T-helper 17 cell (primary cell): Measurements from ENCODE around the gene FAM117A. TPM values are rescaled to one million over a fixed set of nuclear protein-coding genes. Genes with fewer than 3 reads are reported as not detected.

Experiments
- ATAC-seq: fragments of 150-1000 bp; cut with Tn5 transposase; 2 replicates; pipeline ENCODE4 v1.10.0; 2021; ENCODE audit warnings: mild to moderate bottlenecking, moderate library complexity
- DNase-seq, 3 donors: peaks; one replicate each; pipeline versions ENCODE4 v3.0.0 to v3.0.0-alpha.2; 2020 to 2021
- H3K9me3 ChIP-seq: one replicate; pipeline ENCODE4 v1.7.0; 2013; ENCODE audit warnings: low read length, mild to moderate bottlenecking; ENCODE audit not compliant: control insufficient read depth, poor library complexity, severe bottlenecking
- H3K27ac Mint-ChIP-seq: one replicate; pipeline ENCODE4 v1.8.0; 2022; ENCODE audit warnings: mild to moderate bottlenecking, moderate library complexity, mixed read lengths
- H3K27me3 Mint-ChIP-seq: one replicate; pipeline ENCODE4 v1.8.0; 2022; ENCODE audit warnings: mixed read lengths
- H3K36me3 Mint-ChIP-seq: one replicate; pipeline ENCODE4 v1.8.0; 2022; ENCODE audit warnings: low read depth, mixed read lengths
- H3K4me1 Mint-ChIP-seq: one replicate; pipeline ENCODE4 v1.8.0; 2022; ENCODE audit warnings: mild to moderate bottlenecking, mixed read lengths
- H3K4me3 Mint-ChIP-seq: one replicate; pipeline ENCODE4 v1.8.0; 2022; ENCODE audit warnings: mild to moderate bottlenecking, moderate library complexity, mixed read lengths
- total RNA-seq, 4 donors: library from RNA in 2 of 4; stranded (reverse) in 2 of 4; gene quantifications; one replicate each; pipeline ENCODE4 v1.2.3 and lab custom pipeline; 2022 to 2026

FAM117A gene
- total RNA-seq, 2 donors from 2014 or later: 58.9 to 68.6 TPM

DNA sequence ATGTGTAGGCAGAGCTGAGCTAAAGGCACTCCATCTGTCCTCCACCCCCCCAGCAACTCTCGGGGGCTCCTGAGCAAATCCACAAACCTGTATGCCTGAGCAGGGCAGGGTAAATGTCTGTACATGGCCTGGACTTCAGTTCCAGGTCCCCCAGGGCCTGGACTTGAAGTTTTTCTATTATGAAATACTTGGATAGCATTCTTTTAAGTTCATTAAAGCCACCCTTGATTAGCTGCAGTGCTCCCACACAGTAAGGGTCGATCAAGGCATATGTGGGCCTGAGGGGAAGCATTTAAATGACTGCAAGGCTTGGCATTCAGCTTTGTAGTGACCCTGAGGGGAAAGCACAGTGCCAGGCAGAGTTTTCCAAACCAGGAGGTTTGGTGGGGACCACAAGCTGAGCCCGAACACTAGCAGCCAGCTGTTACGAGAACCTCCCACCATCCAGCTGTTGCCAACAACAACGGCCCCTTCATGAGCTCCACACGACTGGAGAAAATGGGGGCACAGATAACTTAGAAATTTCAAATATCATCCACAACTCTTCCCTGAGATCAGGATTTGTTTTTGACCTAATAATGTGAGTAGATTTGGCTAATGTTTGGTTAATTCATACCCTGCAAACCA lies 6.7 kb downstream of the FAM117A start:
- Mint-ChIP-seq H3K27ac (peak overlapping the region; percentile 90), H3K4me3 (peak overlapping the region; percentile 70), H3K27me3 (no peaks in the 10 kb centered on the region), H3K36me3 (peaks cover 3% of the 10 kb centered on the region), H3K4me1 (peaks cover 68% of the 10 kb centered on the region)
- H3K9me3 ChIP-seq: no peaks in the 10 kb centered on the region
- ATAC-seq: no peak
- DNase-seq: no peak

DNA sequence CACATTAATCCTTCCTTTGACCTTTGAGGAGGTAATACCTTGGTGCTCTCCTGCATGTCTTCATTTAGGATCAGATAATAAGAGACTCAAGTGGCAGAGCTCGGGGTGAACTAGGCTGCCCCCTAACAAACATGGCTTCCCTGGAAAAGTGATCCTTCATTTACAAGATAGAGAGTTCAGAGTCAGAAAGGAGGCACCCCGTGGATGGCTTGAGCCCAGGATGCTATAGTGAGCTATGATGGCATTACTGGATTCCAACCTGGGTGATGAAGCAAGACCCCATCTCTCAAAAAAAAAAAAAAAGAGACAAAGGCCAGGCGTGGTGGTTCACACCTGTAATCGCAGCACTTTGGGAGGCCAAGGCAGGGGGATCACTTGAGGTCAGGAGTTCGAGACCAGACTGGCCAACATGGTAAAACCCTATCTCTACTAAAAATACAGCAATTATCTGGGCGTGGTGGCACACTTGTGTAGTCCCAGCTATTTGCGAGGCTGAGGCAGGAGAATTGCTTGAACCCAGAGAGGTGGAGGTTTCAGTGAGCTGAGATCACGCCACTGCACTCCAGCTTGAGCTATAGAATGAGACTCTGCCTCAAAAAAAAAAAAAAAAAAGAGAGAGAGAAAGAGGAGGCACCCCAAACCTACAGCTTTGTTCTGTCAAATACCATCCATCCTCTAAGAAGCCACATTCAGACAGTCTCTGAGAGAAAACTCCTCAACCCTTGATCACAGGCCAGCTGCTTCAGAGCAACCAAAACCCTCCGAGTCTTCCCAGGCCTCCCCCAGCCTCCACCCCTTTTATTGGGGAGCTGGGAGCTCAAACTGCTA lies 7.4 kb downstream of the FAM117A start:
- H3K27me3 Mint-ChIP-seq: no peaks in the 10 kb centered on the region
- ATAC-seq (no peak), DNase-seq (no peak)
- peaks cover 64% of the 10 kb centered on the region for H3K4me1 Mint-ChIP-seq
- peak overlapping the region; percentile 90 for H3K27ac Mint-ChIP-seq
- no peaks in the 10 kb centered on the region for H3K9me3 ChIP-seq
- H3K4me3 Mint-ChIP-seq: peak overlapping the region; percentile 53
- peaks cover 3% of the 10 kb centered on the region for H3K36me3 Mint-ChIP-seq

DNA sequence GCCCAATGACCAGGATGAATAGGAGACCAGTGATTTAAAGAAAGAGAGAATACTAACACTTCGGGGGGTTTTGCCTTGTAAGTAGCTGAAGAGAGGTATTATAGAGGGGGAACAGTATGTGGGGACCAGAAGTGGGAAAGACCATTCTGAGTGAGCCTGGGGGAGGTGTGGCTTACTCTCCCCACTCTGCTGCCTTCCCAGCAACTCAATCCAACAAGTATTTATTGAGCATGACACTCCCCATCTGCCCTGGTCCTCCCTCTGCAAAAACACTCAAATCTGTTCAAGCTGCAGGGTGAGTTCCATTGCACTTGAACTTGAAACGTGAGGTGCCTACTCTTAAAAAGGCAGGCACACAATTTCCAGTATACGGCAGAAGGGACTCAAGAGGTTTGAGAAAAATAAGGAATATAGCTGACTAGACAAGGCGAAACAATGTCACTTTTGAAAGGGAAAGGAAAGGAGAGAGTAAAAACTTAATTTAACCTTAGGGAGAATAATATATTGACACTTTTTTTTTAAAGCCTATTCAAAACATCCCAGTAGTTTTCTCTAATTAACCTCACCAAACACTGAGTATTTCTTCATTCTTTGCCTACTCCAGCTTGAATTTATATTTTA lies 8.2 kb downstream of the FAM117A start:
- peak overlapping the region; percentile 64 for H3K4me3 Mint-ChIP-seq

DNA sequence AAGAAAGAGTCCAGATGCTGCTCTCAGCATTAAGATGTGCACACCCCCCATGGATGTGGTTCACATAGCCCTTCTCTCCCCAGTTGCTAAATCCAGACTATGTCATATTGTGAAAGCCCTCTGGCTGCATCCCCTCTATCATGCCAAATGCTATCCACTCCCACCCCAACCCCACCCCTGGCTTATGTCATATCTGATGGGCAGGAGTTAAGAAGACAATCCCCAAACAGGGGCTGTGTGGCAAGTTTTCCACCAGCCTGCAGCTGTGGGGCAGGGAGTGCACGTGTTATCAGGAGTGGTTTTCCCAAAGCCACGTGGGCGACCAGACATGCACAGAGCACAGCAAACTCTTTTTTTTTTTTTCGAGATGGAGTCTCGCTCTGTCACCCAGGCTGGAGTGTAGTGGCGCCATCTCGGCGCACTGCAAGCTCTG lies 10.0 kb downstream of the FAM117A start:
- DNase-seq (no peak), ATAC-seq (no peak)
- H3K9me3 ChIP-seq: no peaks in the 10 kb centered on the region
- H3K27me3 Mint-ChIP-seq: no peaks in the 10 kb centered on the region
- H3K27ac Mint-ChIP-seq: peak overlapping the region; percentile 90
- H3K4me3 Mint-ChIP-seq: no peak overlapping the region
- H3K4me1 Mint-ChIP-seq: peaks cover 54% of the 10 kb centered on the region
- H3K36me3 Mint-ChIP-seq: peaks cover 5% of the 10 kb centered on the region

More for the DNA sequence above, 8.2 kb downstream of the FAM117A start:
- no peak for ATAC-seq
- Mint-ChIP-seq H3K4me1 (peaks cover 60% of the 10 kb centered on the region), H3K36me3 (peaks cover 4% of the 10 kb centered on the region), H3K27me3 (no peaks in the 10 kb centered on the region), H3K27ac (peak overlapping the region; percentile 90)
- DNase-seq: no peak
- H3K9me3 ChIP-seq: no peaks in the 10 kb centered on the region

DNA sequence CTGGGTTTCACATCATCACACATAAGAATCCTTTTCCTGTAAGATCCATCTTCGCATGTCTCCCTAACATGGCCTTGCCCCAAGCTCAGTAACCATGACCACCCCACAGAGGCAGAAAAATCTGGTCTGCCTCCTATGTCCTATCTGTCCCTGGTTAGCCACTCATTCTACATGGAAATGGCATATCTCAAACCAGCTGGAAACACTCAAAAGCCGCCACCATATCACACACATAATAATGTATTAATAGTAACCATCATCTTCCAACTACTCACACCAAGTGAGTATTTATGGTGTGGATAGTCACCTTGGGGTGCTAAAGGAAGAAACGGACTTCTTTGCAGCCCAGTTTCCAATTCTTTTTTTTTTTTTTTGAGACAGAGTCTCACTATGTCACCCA lies 11.4 kb downstream of the FAM117A start:
- DNase-seq: no peak
- H3K9me3 ChIP-seq: no peaks in the 10 kb centered on the region
- peak overlapping the region; percentile 98 for H3K27ac Mint-ChIP-seq
- peaks cover 5% of the 10 kb centered on the region for H3K36me3 Mint-ChIP-seq
- H3K4me1 Mint-ChIP-seq: peaks cover 60% of the 10 kb centered on the region
- ATAC-seq: no peak
- peak overlapping the region; percentile 41 for H3K4me3 Mint-ChIP-seq
- H3K27me3 Mint-ChIP-seq: no peaks in the 10 kb centered on the region

DNA sequence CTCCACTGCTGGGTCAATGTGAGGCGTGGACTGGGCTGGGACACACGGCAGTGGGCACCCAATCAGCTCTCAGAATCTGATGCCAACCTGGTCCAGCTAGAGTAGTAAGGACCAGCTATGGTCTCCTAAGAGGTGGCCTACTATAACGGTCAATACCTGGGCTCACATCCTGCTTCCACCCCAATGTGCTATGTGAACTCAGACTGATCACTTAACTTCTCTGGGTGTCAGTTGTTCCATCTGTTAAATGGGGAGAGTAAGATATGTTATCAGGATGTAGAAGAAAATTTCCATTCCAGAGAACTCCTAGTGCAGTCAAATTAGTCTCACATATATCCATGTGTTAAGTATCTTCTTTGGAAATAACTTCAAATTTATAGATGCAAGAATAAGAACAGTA lies 14.2 kb downstream of the FAM117A start:
- ATAC-seq (no peak), DNase-seq (no peak)
- Mint-ChIP-seq H3K4me1 (peaks cover 66% of the 10 kb centered on the region), H3K4me3 (peak overlapping the region; percentile 57), H3K27ac (peak overlapping the region; percentile 98), H3K27me3 (no peaks in the 10 kb centered on the region), H3K36me3 (peaks cover 6% of the 10 kb centered on the region)
- H3K9me3 ChIP-seq: no peaks in the 10 kb centered on the region

DNA sequence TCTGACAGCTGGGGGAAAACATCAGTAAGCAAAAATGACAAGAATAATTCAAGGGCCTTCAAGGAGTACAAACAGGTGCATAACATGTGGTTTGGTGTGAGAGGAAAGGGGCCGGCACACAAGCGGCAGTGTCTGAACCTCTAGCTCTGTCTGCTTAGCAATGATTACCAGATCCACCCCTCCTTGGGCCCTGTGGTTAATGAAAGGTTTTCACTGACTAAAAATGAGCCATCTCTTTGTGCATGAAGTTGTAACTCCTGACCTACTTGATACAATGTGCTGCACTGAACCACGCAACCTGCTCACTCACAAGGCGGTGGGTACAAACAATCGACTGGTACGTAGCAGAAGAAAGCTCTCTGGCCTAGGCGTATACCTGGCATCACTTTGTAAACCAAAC lies 15.1 kb downstream of the FAM117A start:
- H3K9me3 ChIP-seq: no peaks in the 10 kb centered on the region
- H3K4me1 Mint-ChIP-seq: peaks cover 62% of the 10 kb centered on the region
- H3K4me3 Mint-ChIP-seq: peak overlapping the region; percentile 84
- H3K27me3 Mint-ChIP-seq: no peaks in the 10 kb centered on the region
- DNase-seq (peak; percentile 19 to 54 (median 45)), ATAC-seq (peak; percentile 81)
- H3K27ac Mint-ChIP-seq: peak overlapping the region; percentile 98
- peaks cover 6% of the 10 kb centered on the region for H3K36me3 Mint-ChIP-seq

DNA sequence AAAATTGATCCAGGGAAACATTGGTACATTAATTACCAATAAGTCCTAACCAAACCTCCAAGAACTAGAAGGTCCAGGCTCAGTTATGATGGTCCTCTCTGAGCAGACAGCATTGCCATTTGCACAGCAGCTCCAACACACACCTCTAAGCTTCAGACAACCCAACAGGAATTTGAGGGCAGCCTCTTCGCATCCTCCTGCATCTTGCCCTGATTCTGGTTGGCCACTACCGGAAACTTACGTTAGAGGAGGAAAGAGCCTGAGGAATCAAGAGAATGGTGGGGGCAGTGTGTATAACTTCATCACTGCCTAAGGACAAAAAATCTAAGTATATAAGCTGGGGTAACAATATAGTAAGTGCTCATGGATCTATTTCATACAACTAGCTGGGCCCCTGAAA lies 15.7 kb downstream of the FAM117A start:
- peaks cover 61% of the 10 kb centered on the region for H3K4me1 Mint-ChIP-seq
- H3K9me3 ChIP-seq: no peaks in the 10 kb centered on the region
- ATAC-seq: peak; percentile 53
- H3K4me3 Mint-ChIP-seq: peak overlapping the region; percentile 84
- peak in 2 of 3 donors; percentile 38 to 41 for DNase-seq
- H3K36me3 Mint-ChIP-seq: peaks cover 6% of the 10 kb centered on the region
- no peaks in the 10 kb centered on the region for H3K27me3 Mint-ChIP-seq
- peak overlapping the region; percentile 98 for H3K27ac Mint-ChIP-seq

DNA sequence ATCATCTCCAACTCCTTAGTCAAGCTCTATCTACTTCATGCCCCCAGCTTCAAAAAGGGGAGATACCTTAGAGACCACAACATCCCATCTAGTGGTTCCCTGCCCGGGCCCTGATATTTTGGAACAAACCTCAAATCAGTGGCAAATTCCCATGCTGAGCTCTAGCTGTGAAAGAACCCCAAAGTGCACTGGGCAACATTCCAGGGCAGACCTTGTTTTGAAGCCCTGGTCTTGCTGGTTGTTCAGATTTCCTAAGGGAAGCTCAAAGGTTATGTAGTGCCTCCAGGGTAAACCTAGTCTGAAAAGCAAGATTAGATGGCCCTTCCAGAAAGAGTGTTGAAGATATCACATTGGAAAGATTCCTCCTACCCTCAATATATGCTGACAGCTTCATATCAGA lies 16.3 kb downstream of the FAM117A start:
- no peak for ATAC-seq
- H3K9me3 ChIP-seq: no peaks in the 10 kb centered on the region
- Mint-ChIP-seq H3K36me3 (peaks cover 6% of the 10 kb centered on the region), H3K4me1 (peaks cover 62% of the 10 kb centered on the region), H3K27me3 (no peaks in the 10 kb centered on the region), H3K27ac (peak overlapping the region; percentile 98), H3K4me3 (peak overlapping the region; percentile 84)
- no peak for DNase-seq

DNA sequence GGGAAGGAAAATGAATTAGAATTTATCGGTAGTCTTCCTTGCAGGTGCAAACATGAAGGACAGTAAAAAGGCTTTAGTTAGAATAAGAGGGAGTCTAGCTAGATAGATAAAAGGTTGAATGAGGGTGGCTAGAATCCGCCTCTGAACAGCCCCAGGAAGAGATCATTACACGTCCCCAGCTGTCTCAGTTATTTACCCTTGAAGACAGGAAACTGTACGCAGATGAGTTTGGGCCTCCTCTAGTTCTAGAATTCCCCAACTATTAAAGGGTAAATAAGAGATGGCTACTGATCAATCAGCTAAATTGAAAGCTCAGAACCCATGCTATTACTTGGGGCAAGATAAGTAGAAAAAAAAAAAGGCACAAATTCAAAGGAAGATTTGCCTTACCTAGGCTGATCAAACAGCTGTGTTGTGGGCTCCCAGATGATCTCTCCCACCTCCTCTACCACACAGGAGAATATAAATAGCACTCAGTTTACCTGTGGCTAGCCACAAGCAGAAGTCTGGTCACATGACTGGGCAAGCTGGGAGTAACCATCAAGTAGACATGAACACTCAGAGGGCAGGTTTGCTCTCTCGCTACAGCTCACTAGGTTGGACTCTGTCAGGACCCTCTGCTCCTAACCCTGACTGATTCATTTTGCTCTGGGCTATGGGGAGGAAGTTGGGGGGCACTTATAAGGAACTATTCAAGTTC lies 17.0 kb downstream of the FAM117A start:
- H3K4me3 Mint-ChIP-seq: peak overlapping the region; percentile 84
- ATAC-seq (peak; percentile 64), DNase-seq (no peak)
- H3K9me3 ChIP-seq: no peaks in the 10 kb centered on the region
- peak overlapping the region; percentile 98 for H3K27ac Mint-ChIP-seq
- H3K27me3 Mint-ChIP-seq: no peaks in the 10 kb centered on the region
- peaks cover 6% of the 10 kb centered on the region for H3K36me3 Mint-ChIP-seq
- peaks cover 62% of the 10 kb centered on the region for H3K4me1 Mint-ChIP-seq

DNA sequence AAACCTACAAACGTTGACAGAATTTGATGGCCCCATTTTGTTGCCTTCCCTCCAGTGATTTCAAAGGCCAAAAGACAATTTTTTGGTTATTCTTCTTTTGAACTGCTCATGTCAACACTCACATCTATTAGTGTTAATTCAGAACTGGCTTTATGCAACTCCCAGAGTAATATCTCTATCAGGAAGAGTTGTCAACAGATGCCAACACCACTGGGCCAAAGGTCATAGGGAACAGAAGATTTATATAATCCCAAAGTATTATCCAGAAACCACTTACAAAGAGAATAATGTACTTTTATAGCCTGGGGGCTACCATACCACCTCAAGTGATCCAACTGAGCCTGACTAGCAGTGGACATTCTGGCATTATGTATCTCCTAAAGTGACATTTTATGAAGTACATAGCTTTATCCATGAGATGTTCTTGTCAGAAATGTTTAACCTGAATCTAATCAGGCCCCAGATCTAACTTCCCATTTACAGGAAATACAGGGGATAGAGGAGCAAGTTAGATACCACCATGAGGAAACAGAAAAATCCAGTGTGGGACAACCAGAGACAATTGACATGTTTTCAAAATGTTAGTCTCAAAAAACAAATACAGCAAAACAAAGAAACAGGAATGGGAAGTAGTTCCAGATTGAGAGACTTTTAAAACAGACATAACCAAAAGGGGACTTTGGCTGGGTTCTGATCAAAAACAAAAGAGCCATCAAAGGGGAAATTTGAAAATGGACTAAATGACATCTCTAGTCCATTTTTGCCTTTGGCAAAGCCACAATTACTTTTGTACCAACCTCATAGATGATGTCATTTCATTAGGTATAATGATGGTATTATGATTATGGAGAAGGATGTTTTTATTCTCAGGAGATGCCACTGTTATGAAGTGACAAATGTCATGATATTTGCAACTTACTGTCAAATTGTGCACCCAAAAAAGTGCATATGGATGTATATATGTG lies 18.5 kb downstream of the FAM117A start:
- Mint-ChIP-seq H3K27ac (peak overlapping the region; percentile 98), H3K36me3 (peaks cover 4% of the 10 kb centered on the region), H3K4me1 (peaks cover 73% of the 10 kb centered on the region), H3K4me3 (peak overlapping the region; percentile 84), H3K27me3 (no peaks in the 10 kb centered on the region)
- DNase-seq: no peak
- ATAC-seq: no peak
- H3K9me3 ChIP-seq: no peaks in the 10 kb centered on the region

DNA sequence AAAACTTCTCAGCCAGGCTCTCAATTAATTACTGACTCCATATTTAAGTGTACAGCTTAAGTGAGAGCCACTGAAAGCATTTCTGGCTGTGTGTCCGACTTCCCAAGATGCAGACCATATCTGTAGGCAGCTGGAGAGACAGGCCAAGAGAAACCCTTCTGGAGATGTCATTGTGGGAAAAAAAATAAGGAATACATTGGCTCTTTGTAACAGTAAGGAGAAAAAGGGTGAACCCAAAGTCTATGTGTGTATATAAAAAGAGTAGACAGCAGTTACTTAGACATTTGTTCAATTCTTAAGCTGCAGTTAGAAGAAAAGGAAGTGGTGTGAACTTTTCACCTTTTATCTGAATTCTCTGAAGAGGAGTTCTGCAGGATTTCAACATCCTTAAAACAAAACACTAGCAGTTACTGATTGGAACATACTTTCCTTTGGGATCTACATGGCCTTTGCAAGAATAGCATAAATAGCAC lies 21.7 kb downstream of the FAM117A start:
- H3K27ac Mint-ChIP-seq: peak overlapping the region; percentile 98
- H3K4me3 Mint-ChIP-seq: peak overlapping the region; percentile 88
- no peaks in the 10 kb centered on the region for H3K9me3 ChIP-seq
- peaks cover 75% of the 10 kb centered on the region for H3K4me1 Mint-ChIP-seq
- DNase-seq: no peak
- no peaks in the 10 kb centered on the region for H3K27me3 Mint-ChIP-seq
- no peak for ATAC-seq
- H3K36me3 Mint-ChIP-seq: peaks cover 5% of the 10 kb centered on the region
